ENCODE measurements around the gene GCN1.
"Not testable (repeated sequence)": the region's sequence is repeated elsewhere in the genome, so short reads cannot be mapped to it uniquely, and the experiment has no call there.

Gene GCN1, protein sequence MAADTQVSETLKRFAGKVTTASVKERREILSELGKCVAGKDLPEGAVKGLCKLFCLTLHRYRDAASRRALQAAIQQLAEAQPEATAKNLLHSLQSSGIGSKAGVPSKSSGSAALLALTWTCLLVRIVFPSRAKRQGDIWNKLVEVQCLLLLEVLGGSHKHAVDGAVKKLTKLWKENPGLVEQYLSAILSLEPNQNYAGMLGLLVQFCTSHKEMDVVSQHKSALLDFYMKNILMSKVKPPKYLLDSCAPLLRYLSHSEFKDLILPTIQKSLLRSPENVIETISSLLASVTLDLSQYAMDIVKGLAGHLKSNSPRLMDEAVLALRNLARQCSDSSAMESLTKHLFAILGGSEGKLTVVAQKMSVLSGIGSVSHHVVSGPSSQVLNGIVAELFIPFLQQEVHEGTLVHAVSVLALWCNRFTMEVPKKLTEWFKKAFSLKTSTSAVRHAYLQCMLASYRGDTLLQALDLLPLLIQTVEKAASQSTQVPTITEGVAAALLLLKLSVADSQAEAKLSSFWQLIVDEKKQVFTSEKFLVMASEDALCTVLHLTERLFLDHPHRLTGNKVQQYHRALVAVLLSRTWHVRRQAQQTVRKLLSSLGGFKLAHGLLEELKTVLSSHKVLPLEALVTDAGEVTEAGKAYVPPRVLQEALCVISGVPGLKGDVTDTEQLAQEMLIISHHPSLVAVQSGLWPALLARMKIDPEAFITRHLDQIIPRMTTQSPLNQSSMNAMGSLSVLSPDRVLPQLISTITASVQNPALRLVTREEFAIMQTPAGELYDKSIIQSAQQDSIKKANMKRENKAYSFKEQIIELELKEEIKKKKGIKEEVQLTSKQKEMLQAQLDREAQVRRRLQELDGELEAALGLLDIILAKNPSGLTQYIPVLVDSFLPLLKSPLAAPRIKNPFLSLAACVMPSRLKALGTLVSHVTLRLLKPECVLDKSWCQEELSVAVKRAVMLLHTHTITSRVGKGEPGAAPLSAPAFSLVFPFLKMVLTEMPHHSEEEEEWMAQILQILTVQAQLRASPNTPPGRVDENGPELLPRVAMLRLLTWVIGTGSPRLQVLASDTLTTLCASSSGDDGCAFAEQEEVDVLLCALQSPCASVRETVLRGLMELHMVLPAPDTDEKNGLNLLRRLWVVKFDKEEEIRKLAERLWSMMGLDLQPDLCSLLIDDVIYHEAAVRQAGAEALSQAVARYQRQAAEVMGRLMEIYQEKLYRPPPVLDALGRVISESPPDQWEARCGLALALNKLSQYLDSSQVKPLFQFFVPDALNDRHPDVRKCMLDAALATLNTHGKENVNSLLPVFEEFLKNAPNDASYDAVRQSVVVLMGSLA (N-terminal part only)

DNA sequence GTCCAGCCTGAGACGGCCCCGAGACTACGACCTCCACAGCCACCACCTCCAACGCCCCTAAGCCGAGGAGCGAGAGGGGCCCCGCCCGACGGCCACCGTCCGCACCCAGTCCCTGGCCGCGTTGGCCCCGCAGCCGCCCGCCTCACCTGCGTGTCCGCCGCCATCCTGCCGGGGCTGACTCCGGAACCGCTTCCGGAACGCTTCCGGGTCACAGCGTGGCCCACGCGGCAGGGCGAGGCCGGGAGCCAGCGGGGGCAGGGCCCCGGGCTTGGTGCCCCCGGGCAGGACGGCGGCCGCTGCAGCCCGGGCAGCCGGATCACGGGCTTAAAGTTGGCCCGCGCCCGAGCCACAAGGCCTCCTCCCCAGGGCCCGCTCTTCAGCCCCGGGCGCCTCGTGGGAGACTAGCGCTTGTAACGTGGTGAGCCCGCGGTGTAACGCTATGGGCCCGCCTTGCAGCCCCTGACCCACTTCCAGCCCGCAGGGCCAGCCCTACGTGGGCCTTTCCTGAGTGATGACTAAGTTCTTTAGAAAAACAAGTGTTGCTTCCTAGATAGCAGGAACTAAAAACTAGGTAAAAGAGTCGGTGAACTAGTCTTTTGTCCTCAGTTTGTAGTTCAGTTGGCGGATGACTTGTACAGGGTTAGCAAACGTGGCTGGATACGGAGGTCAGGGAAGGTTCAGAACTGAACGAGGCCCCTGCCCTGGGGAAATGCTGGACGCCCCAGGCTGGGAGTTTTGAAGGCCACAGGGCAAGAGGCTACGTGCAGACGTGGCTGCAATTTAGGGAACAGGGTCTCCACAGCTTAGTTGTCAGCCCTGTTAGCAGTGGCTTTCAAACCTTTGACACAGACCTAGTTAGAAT, at the start of gene GCN1:
TSS of gene GCN1 (minus strand) at position 182 of the 862 bp plus-strand sequence. CDS start at position 164, 18 bp downstream.
- Mint-ChIP-seq H3K9me3 (no peaks in the 10 kb centered on the region), H3K4me1 (ENCODE audit: low read depth) (peaks cover 67% of the 10 kb centered on the region), H3K4me3 (peak within 1 kb of the TSS; percentile 98), H3K27me3 (no peaks in the 10 kb centered on the region), H3K27ac (peak within 1 kb of the TSS; percentile 99), H3K36me3 (ENCODE audit: low read depth) (peaks cover 86% of the 10 kb centered on the region)
- DNase-seq, result peak; percentile 97

DNA sequence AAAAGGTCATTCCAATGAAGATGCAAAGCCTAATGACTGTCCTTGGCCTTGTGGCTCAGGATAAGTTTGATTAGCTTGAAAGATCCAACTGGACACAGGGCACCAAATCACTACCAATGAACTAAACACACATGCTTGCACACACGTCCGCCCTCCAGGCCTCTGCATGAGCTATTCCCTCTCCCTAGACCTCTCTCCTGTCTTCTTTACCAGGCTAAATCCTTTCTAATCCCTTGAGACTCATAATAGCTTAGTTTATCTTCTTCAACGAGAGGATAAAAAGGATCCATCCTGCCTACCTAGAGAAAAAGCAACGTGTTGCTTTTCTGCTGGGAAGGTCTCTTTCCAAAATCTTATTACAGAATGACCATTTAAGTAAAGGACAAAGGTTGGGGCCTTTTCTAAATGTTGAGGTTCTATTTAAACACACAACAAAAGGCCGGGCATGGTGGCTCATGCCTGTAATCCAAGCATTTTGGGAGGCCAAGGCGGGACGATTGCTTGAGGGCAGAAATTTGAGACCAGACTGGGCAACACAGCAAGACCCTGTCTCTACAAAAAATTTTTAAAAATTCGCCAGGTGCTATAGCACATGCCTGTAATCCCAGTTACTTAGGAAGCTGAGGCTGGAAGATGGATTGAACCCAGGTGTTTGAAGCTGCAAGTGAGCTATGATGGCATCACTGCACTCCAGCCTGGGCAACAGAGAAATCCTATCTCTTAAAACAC, 48.6 kb upstream of the GCN1 start:
- peak overlapping the region; percentile 30 for H3K27ac Mint-ChIP-seq
- H3K27me3 Mint-ChIP-seq, result no peaks in the 10 kb centered on the region
- H3K9me3 Mint-ChIP-seq, result no peaks in the 10 kb centered on the region
- no peak overlapping the region for H3K4me3 Mint-ChIP-seq
- peaks cover 72% of the 10 kb centered on the region for H3K4me1 Mint-ChIP-seq (ENCODE audit: low read depth)
- no peak for DNase-seq
- peaks cover 13% of the 10 kb centered on the region for H3K36me3 Mint-ChIP-seq (ENCODE audit: low read depth)

DNA sequence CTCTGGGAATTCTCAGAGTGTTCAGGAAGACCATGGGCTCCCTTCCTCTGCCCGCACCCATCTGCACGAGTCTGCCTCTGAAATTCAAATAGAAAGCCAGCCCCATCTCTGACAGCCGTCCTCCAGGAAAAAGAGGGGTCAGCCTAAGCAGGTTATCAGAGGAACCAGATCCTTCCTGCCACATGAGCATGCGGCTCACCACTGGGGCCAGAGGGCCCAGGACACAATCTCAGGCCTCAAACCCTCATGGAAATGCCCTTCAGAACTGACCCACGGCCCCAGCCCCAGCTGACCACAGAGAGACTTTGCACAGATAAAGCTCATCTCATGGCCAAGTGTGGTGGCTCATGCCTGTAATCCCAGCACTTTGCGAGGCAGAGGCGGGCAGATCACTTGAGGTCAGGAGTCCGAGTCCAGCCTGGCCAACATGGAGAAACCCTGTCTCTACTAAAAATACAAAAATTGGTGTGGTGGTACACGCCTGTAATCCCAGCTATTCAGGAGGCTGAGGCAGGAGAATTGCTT, 47.8 kb upstream of the GCN1 start:
- H3K27me3 Mint-ChIP-seq, result no peaks in the 10 kb centered on the region
- no peak for DNase-seq
- peaks cover 8% of the 10 kb centered on the region for H3K36me3 Mint-ChIP-seq (ENCODE audit: low read depth)
- H3K9me3 Mint-ChIP-seq, result no peaks in the 10 kb centered on the region
- peak overlapping the region; percentile 3 for H3K27ac Mint-ChIP-seq
- peaks cover 72% of the 10 kb centered on the region for H3K4me1 Mint-ChIP-seq (ENCODE audit: low read depth)
- H3K4me3 Mint-ChIP-seq, result no peak overlapping the region

DNA sequence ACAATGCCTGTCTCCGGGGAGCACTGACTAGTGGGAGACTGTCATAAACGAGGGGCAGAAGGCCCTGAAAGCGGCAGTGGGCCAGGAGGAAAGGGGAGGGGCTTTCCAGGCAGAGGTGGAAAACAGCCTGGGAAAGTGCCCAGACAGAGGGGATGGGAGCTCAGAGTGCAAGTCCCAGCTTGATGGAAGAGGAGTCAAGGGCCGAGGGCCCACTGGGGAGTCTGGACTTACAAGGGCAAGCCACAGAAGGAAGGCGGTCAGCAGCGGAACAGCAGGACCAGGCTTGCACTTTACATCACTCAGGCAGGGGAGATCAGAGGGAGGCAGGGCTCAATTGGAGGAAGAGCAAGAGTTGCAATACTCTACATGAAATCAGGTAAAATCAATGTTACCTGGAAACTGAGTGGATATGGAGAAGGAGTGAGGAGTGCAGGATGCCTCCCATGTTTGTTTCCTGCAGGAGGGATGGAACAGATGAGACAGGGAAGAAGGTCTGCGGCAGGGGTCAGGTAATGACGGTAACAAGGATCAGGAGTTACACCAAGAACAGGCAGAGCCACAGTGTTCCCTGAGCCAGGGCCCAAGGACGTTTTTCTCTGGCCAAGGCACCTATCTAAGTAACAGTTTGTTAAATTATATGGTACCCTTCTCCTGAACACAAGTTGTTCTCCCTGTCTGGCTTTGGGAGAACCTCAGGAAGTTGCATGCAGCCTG, 47.2 kb upstream of the GCN1 start:
- Mint-ChIP-seq H3K4me3 (no peak overlapping the region), H3K27ac (peak overlapping the region; percentile 12), H3K36me3 (ENCODE audit: low read depth) (peaks cover 8% of the 10 kb centered on the region), H3K27me3 (no peaks in the 10 kb centered on the region), H3K9me3 (no peaks in the 10 kb centered on the region), H3K4me1 (ENCODE audit: low read depth) (peaks cover 74% of the 10 kb centered on the region)
- DNase-seq, result no peak

DNA sequence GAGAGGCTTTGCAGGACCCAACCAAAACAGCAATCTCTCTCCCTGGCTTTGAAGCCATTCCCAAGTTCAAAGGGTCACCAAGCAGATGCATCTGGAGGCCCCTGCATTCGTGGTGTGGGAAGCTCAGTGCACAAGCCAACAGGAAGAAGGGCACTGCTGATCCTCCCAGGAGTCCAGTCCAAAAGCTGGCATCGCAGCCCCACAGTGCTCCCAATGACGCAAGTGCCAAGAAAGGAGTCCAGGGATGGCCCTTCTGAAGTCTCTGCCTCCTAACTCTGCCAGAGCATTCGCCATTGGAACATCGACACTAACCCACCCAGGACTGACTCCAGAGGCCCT, 45.9 kb upstream of the GCN1 start:
- Mint-ChIP-seq H3K27me3 (no peaks in the 10 kb centered on the region), H3K4me1 (ENCODE audit: low read depth) (peaks cover 80% of the 10 kb centered on the region), H3K27ac (peak overlapping the region; percentile 41), H3K9me3 (no peaks in the 10 kb centered on the region), H3K4me3 (no peak overlapping the region), H3K36me3 (ENCODE audit: low read depth) (peaks cover 8% of the 10 kb centered on the region)
- no peak for DNase-seq

DNA sequence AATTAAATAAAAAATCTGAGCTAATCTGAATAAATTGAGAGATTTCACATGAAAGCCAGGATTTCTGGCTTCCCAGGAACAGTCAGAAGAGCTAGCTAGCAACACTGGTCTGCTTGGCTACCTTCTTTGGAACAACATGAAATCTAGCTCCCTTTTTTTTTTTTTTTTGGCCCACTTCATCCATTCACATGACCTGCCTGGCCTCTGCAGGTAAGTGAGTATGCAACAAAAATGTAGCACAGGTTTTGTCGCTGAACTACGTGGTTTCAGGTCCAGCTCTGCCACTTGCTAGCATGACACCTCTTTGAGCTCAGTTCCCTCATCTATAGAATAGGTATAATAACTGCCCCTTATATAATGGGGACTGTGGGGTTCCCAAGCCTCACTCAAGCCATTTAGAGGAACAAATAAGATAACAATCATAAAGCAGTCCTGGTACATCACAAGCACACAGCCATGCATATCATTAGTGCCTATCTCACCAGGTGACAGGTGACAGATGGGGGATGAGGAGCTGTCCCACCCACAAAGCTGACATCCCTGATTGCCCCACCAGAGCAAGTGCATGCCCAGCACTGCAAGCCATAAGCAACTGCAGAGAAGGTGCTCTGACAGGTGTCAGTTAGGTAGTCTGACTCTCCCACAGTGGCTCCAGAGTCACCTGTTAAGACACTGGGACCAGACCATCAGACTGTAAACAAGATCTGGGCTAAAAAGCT, 45.4 kb upstream of the GCN1 start:
- H3K4me3 Mint-ChIP-seq, result no peak overlapping the region
- H3K27ac Mint-ChIP-seq, result peak overlapping the region; percentile 41
- peaks cover 81% of the 10 kb centered on the region for H3K4me1 Mint-ChIP-seq (ENCODE audit: low read depth)
- no peak for DNase-seq
- H3K36me3 Mint-ChIP-seq (ENCODE audit: low read depth), result peaks cover 5% of the 10 kb centered on the region
- H3K9me3 Mint-ChIP-seq, result no peaks in the 10 kb centered on the region
- H3K27me3 Mint-ChIP-seq, result no peaks in the 10 kb centered on the region

DNA sequence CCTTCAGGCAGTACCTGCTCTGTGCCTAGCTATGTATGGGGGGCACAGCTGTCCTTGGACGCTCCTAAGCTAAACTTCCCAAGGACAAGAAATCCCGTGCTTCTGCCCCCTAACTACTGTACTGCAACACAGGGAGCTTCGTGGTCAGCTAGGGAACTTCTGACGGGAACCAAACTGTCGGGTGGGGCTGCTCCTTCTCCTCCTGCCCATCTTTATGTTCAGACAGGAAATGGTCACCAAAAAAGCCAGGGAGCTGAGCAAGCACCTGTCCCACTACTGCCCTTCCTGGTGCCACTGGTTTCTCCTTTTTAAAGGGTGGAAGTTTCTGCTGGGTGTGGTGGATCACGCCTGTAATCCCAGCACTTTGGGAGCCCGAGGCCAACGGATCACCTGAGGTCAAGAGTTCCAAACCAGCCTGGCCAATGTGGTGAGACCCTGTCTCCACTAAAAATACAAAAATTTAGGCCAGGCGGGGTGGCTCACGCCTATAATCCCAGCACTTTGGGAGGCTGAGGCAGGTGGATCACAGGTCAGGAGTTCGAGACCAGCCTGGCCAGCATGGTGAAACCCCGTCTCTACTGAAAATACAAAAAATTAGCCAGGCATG, 44.4 kb upstream of the GCN1 start:
- Mint-ChIP-seq H3K36me3 (ENCODE audit: low read depth) (peaks cover 2% of the 10 kb centered on the region), H3K27ac (peak overlapping the region; percentile 82), H3K27me3 (no peaks in the 10 kb centered on the region), H3K4me3 (no peak overlapping the region), H3K9me3 (no peaks in the 10 kb centered on the region), H3K4me1 (ENCODE audit: low read depth) (peaks cover 86% of the 10 kb centered on the region)
- no peak for DNase-seq

DNA sequence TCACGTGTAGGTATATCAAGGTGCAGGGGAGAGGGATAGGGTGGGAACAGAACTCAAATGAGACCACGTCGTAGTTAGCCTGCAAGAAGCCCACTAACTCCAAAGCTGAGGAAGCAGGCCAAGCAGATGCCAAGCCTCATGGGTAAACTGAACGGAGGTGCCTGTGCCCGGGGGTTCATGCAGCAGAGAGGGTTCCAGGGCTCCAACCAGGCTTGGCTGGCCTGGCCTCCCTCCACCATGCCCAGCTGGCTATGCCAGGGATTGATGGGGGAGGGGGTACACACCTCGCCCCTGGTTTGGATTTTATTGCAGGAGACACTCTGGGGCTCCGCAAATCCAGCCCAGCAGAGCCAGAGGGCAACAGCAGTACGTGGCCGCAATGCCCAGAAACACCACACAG, 43.7 kb upstream of the GCN1 start:
- peak overlapping the region; percentile 82 for H3K27ac Mint-ChIP-seq
- DNase-seq, result no peak
- no peaks in the 10 kb centered on the region for H3K27me3 Mint-ChIP-seq
- peaks cover 4% of the 10 kb centered on the region for H3K36me3 Mint-ChIP-seq (ENCODE audit: low read depth)
- H3K4me3 Mint-ChIP-seq, result no peak overlapping the region
- H3K9me3 Mint-ChIP-seq, result no peaks in the 10 kb centered on the region
- peaks cover 89% of the 10 kb centered on the region for H3K4me1 Mint-ChIP-seq (ENCODE audit: low read depth)

DNA sequence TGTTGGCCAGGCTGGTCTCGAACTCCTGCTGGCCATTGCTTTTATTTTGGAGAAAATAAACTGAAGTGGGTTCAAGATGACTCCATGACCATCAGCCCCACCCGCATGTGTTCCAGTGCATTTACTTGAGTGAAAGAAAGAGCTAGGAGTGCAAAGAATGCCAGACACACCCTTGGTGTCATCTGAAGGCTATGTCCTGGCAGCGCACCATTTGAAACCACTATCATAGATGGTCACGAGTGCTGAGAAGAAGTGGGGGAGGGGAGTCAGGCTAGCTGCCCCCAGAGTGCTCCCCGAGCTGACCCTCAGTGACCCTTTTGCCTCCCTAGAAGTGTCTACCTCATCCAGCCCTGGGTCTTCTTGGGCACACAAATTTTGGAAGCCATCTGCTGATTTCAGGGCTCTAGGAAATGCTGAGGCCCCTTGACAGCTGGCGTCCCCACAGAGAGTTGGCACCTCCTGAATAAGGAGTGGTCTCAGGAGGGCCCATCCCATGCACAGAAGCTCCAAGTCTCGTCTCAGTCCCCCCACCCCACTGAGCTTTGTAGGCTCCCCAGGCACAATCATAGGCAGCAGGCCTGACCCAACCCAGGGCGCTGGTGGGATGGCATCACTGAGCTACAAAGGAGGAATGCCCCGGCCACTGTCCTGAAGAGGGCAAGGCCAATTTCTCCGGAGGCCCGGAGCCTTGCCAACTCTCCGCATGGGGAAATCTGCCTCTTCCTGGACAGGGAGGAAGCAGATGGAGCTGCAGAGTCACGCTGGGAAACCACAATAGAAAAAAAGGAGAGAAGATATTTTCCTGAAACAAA, 43.1 kb upstream of the GCN1 start:
- H3K4me1 Mint-ChIP-seq (ENCODE audit: low read depth), result peaks cover 90% of the 10 kb centered on the region
- peaks cover 7% of the 10 kb centered on the region for H3K36me3 Mint-ChIP-seq (ENCODE audit: low read depth)
- no peaks in the 10 kb centered on the region for H3K27me3 Mint-ChIP-seq
- H3K9me3 Mint-ChIP-seq, result no peaks in the 10 kb centered on the region
- H3K4me3 Mint-ChIP-seq, result no peak overlapping the region
- DNase-seq, result no peak
- H3K27ac Mint-ChIP-seq, result peak overlapping the region; percentile 82

DNA sequence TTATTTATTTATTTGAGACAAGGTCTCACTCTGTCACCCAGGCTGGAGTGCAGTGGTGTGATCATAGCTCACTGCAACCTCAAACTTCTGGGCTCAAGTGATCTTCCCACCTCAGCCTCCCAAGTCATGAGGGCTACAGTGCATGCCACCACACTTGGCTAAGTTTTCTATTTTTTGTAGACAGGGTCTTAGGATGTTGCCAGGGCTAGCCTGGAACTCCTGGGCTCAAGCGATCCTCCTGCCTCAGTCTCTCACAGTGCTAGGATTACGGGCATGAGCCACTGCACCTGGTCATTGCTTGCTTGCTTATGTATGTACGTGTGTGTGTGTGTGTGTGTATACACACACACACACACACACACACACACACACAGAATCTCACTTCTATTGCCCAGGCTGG, 42.3 kb upstream of the GCN1 start:
- H3K4me3 Mint-ChIP-seq; H3K9me3 Mint-ChIP-seq; H3K27me3 Mint-ChIP-seq; DNase-seq; H3K36me3 Mint-ChIP-seq (ENCODE audit: low read depth); H3K27ac Mint-ChIP-seq: not testable (repeated sequence)
- peaks cover 90% of the 10 kb centered on the region for H3K4me1 Mint-ChIP-seq (ENCODE audit: low read depth)
